ENCODE measurements around the gene ADD3. TPM values are rescaled to one million over a fixed set of nuclear protein-coding genes. Genes with fewer than 3 reads are reported as not detected.

Gene ADD3
- total and polyA plus RNA-seq, 9 donors, result 65.3 to 110 (median 81.0) TPM

DNA sequence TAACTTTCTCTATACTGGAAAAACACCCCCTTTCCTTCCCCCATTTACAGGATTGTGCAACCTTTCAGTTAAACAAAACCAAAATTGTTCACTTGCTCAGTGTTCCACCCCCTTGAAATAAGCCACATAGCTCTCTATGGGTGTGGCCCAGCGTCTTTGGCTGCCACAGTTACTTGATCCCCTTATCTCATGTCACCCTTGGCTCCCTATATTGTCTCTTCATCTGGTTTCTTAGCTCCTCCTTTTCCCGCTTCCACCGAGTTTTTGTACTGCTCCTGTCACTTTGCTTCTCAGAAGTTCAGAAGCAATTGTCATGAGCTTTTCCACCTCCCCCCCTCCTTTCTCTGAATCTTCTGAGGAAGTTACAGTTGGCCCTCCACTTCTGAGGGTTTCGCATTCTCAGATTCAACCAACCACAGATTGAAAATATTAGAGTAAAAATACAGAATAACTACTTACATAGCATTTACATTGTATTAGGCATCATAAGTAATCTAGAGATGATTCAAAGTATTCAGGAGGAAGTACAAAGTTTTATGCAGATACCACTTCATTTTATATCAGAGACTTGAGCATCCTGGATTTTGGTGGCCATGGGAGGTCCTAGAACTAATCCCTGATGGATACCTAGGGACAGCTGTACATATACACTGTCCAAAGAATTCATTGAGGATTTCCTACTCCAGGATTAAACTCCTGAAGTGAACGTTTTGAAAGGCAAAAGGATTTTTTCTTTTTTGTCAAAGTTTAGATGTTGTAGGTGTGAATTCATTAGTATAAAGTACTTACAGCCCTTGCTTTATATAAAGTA lies 60.4 kb downstream of the ADD3 start:
- intact Hi-C loops (cut with DNase I), result no loop called here
- no peaks in the 10 kb centered on the region for H3K36me3 ChIP-seq
- no peak for TF ChIP-seq POLR2A (IDR thresholded peaks at IDR 0.05)
- TF ChIP-seq, protein P1, sequence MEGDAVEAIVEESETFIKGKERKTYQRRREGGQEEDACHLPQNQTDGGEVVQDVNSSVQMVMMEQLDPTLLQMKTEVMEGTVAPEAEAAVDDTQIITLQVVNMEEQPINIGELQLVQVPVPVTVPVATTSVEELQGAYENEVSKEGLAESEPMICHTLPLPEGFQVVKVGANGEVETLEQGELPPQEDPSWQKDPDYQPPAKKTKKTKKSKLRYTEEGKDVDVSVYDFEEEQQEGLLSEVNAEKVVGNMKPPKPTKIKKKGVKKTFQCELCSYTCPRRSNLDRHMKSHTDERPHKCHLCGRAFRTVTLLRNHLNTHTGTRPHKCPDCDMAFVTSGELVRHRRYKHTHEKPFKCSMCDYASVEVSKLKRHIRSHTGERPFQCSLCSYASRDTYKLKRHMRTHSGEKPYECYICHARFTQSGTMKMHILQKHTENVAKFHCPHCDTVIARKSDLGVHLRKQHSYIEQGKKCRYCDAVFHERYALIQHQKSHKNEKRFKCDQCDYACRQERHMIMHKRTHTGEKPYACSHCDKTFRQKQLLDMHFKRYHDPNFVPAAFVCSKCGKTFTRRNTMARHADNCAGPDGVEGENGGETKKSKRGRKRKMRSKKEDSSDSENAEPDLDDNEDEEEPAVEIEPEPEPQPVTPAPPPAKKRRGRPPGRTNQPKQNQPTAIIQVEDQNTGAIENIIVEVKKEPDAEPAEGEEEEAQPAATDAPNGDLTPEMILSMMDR (IDR thresholded peaks at IDR 0.05), result no peak
- peaks cover 4% of the 10 kb centered on the region for H3K4me1 ChIP-seq (ENCODE audit: insufficient read depth)
- H3K4me3 ChIP-seq, result no peak overlapping the region
- WGBS, 3 donors, result 51 to 58% (median 55%) methylated on average over 5 of the region's 5 CpGs
- H3K9me3 ChIP-seq, result no peaks in the 10 kb centered on the region
- H3K27ac ChIP-seq, result no peak overlapping the region
- H3K27me3 ChIP-seq, result no peaks in the 10 kb centered on the region
- no peak for DNase-seq

DNA sequence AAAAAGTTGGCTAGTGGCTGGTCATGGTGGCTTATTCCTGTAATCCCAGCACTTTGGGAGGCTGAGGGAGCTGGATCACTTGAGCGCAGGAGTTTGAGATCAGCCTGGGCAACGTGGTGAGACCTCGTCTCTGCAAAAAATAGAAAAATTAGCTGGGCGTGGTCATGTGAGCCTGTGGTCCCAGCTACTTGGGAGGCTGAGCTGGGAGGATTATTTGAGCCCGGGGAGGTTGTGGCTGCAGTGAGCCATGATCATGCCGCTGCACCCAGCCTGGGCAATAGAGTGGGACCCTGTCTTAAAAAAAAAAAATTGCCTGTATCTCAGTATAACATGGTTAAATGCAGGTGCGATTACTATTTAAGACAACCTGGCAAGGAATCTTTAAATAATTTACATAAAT lies 61.0 kb downstream of the ADD3 start:
- no peak overlapping the region for H3K4me3 ChIP-seq
- WGBS, 3 donors, result 83 to 85% (median 84%) methylated on average over 7 of the region's 7 CpGs

DNA sequence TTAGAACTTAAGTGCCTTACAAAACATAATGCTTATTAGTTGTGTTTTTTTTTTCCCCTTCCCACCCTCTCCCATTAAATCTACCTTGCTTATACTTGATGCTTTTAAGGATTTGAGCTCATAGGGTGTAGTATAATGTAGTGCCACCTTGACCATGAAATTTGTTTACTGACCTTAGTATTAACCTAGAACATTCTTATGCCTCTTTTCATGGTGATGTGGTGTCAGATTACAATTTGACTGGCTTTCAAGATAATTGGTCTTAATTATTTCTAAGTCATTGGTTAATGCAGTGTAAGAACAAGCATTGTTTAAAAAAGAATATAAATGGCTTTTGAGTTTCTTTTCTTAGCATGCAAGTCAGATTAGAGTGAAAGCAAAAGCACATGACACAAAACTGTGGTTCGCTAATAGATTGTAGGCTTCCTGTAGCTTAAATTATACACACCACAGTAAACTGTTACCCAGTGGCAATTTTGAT lies 61.8 kb downstream of the ADD3 start:
- no peaks in the 10 kb centered on the region for H3K9me3 ChIP-seq
- intact Hi-C loops (cut with DNase I), result no loop called here
- TF ChIP-seq POLR2A (IDR thresholded peaks at IDR 0.05) (no peak), EP300 (IDR thresholded peaks at IDR 0.05) (no peak)
- TF ChIP-seq, protein P1 (IDR thresholded peaks at IDR 0.05), result no peak
- H3K4me1 ChIP-seq (ENCODE audit: insufficient read depth), result peaks cover 10% of the 10 kb centered on the region
- no peak overlapping the region for H3K27ac ChIP-seq
- H3K27me3 ChIP-seq, result no peaks in the 10 kb centered on the region
- WGBS, 3 donors, result 41 to 48% (median 44%) methylated on average over 1 of the region's 1 CpG
- no peak overlapping the region for H3K4me3 ChIP-seq
- no peaks in the 10 kb centered on the region for H3K36me3 ChIP-seq
- DNase-seq, result no peak

More for the DNA sequence above, 61.0 kb downstream of the ADD3 start:
- Histone ChIP-seq H3K9me3 (no peaks in the 10 kb centered on the region), H3K4me1 (ENCODE audit: insufficient read depth) (peaks cover 6% of the 10 kb centered on the region), H3K36me3 (no peaks in the 10 kb centered on the region), H3K27ac (no peak overlapping the region), H3K27me3 (no peaks in the 10 kb centered on the region)
- intact Hi-C loops (cut with DNase I), result no loop called here
- TF ChIP-seq, protein P1 (IDR thresholded peaks at IDR 0.05), result no peak
- TF ChIP-seq EP300 (IDR thresholded peaks at IDR 0.05), result no peak
- no peak for TF ChIP-seq POLR2A (IDR thresholded peaks at IDR 0.05)
- DNase-seq, result no peak

DNA sequence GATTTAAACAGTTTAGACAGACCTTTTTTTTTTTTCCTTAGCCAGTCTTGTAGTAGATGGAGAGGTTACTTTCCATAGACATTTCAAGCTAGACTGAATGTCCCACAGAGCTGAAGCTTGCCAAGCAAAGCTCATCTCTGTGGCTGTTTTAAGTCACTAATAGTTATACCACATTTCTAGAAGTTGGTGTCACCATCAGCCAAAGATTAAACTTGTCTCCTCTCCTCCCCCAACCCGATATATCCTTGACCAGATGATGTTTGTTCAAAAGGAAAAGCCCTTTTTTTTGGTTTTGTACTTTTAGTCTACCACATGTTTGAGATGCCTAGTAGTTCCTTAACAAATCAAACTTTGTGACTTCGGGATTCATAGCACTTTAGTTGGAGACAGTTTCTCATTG lies 66.1 kb downstream of the ADD3 start:
- Histone ChIP-seq H3K36me3 (no peaks in the 10 kb centered on the region), H3K27ac (no peak overlapping the region), H3K4me3 (no peak overlapping the region), H3K9me3 (no peaks in the 10 kb centered on the region), H3K4me1 (ENCODE audit: insufficient read depth) (peaks cover 19% of the 10 kb centered on the region), H3K27me3 (no peaks in the 10 kb centered on the region)
- no peak for DNase-seq
- 55 to 59% (median 55%) methylated on average over 2 of the region's 2 CpGs for whole genome bisulfite sequencing, 3 donors
- intact Hi-C loops (cut with DNase I), result no loop called here
- TF ChIP-seq, protein P1 (IDR thresholded peaks at IDR 0.05), result no peak
- no peak for TF ChIP-seq EP300 (IDR thresholded peaks at IDR 0.05)
- TF ChIP-seq POLR2A (IDR thresholded peaks at IDR 0.05), result no peak

Measured in ovary (tissue), 9 donors.